ENCODE measurements around the gene CPPED1.

DNA sequence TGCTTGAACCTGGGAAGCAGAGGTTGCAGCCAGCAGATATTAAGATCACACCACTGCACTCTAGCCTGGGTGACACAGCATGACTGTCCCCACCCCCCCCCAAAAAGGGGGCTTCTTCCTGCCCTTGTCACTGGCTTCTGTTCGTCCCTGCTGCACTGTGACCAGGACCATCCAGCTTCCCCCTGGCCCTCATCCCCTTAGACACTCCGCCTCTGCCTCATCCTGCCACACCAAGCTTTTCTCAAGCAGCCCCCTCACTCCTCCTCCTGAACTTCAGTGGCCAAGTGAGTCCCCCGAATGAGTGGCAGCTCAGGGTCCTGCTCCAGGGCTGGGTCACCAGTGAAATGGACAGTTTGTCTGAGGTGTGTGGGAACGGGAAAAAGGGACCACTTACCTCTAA, 177.3 kb downstream of the CPPED1 start:
- TF ChIP-seq POLR2A (IDR thresholded peaks at IDR 0.05; ENCODE audit: low read depth, low read length) (no peak), POLR2AphosphoS5 (IDR thresholded peaks at IDR 0.05; ENCODE audit: low read depth, low read length) (no peak), TAF1 (IDR thresholded peaks at IDR 0.05; ENCODE audit: low read depth, low read length) (no peak), PAX5 (IDR thresholded peaks at IDR 0.05; ENCODE audit: insufficient read depth, low read length, severe bottlenecking) (no peak), SPI1 (IDR thresholded peaks at IDR 0.05; ENCODE audit: low read depth, low read length) (no peak), POU2F2 (IDR thresholded peaks at IDR 0.05; ENCODE audit: low read depth, low read length) (no peak)
